Measurements from ENCODE around the gene GRIP2. TPM values are rescaled to one million over a fixed set of nuclear protein-coding genes. Genes with fewer than 3 reads are reported as not detected.

Gene GRIP2
- polyA plus RNA-seq, 1 donor (not counting 4 experiments of a cell fraction or from before 2014, with no cell fraction given) = 0.01 TPM

GRCh38 chr3:14453876-14454638 lies 86.1 kb downstream of the GRIP2 start:
- H2AFZ ChIP-seq (ENCODE audit: control insufficient read depth, low read length) = no peak overlapping the region
- no peak overlapping the region for H3K4me2 ChIP-seq (ENCODE audit: control insufficient read depth, extremely low read depth, insufficient read depth, low read depth, low read length)
- no peaks in the 10 kb centered on the region for H3K9me1 ChIP-seq (ENCODE audit: control insufficient read depth, extremely low read depth, insufficient read depth, low read length)
- no peak overlapping the region for H3K9ac ChIP-seq (ENCODE audit: control insufficient read depth, extremely low read depth, insufficient read depth, low read length)
- no peak overlapping the region for H3K27ac ChIP-seq (ENCODE audit: control insufficient read depth, insufficient read depth, low read length)
- H3K4me3 ChIP-seq (ENCODE audit: control insufficient read depth in 2 of 3, extremely low read depth in 1 of 3, insufficient read depth in 2 of 3, low read depth in 1 of 3, low read length in 3 of 3) = no peak overlapping the region
- no peak for TF ChIP-seq EZH2 (IDR thresholded peaks at IDR 0.05; ENCODE audit: low read length)
- TF ChIP-seq CTCF (optimal IDR thresholded peaks at IDR 0.05 in 1 of 3, IDR thresholded peaks at IDR 0.05 in 1 of 3, conservative IDR thresholded peaks at IDR 0.05 in 1 of 3; ENCODE audit: extremely low read depth in 1 of 3, insufficient read depth in 2 of 3, low read length in 3 of 3) = no peak
- no peaks in the 10 kb centered on the region for H3K27me3 ChIP-seq (ENCODE audit: control insufficient read depth, extremely low read depth, insufficient read depth, low read length)
- peaks cover 4% of the 10 kb centered on the region for H4K20me1 ChIP-seq (ENCODE audit: control insufficient read depth, extremely low read depth, insufficient read depth, low read length)
- no peak for FAIRE-seq
- dilution Hi-C loops (cut with MboI; ENCODE audit: extremely low pct_ligation_motif_present, low sequenced_read_pairs) = no loop called here
- no peaks in the 10 kb centered on the region for H3K9me3 ChIP-seq (ENCODE audit: control insufficient read depth, low read depth, low read length)
- H3K79me2 ChIP-seq (ENCODE audit: control insufficient read depth, insufficient read depth, low read length) = no peaks in the 10 kb centered on the region
- DNase-seq (ENCODE audit: low read depth, low spot score) = no peak
- peaks cover 1 to 15% of the 10 kb centered on the region in 2 experiments for H3K36me3 ChIP-seq (ENCODE audit: control insufficient read depth in 2 of 2, extremely low read depth in 1 of 2, insufficient read depth in 2 of 2, low read length in 2 of 2)
- peaks cover 23% of the 10 kb centered on the region for H3K4me1 ChIP-seq (ENCODE audit: control insufficient read depth, extremely low read depth, insufficient read depth, low read length)

GRCh38 chr3:14452740-14453710 lies 87.1 kb downstream of the GRIP2 start:
- peak overlapping the region; percentile 65 for H3K4me2 ChIP-seq (ENCODE audit: control insufficient read depth, extremely low read depth, insufficient read depth, low read depth, low read length)
- H3K79me2 ChIP-seq (ENCODE audit: control insufficient read depth, insufficient read depth, low read length) = no peaks in the 10 kb centered on the region
- H3K9ac ChIP-seq (ENCODE audit: control insufficient read depth, extremely low read depth, insufficient read depth, low read length) = peak overlapping the region; percentile 65
- TF ChIP-seq CTCF (optimal IDR thresholded peaks at IDR 0.05 in 1 of 3, IDR thresholded peaks at IDR 0.05 in 1 of 3, conservative IDR thresholded peaks at IDR 0.05 in 1 of 3; ENCODE audit: extremely low read depth in 1 of 3, insufficient read depth in 2 of 3, low read length in 3 of 3) = no peak
- no peak for TF ChIP-seq EZH2 (IDR thresholded peaks at IDR 0.05; ENCODE audit: low read length)
- dilution Hi-C loops (cut with MboI; ENCODE audit: extremely low pct_ligation_motif_present, low sequenced_read_pairs) = no loop called here
- FAIRE-seq (peak; percentile 71), DNase-seq (ENCODE audit: low read depth, low spot score) (peak; percentile 69)
- H3K4me3 ChIP-seq (ENCODE audit: control insufficient read depth in 2 of 3, extremely low read depth in 1 of 3, insufficient read depth in 2 of 3, low read depth in 1 of 3, low read length in 3 of 3) = peak overlapping the region in 1 of 3 experiments; percentile 39
- peaks cover 3 to 17% of the 10 kb centered on the region in 2 experiments for H3K36me3 ChIP-seq (ENCODE audit: control insufficient read depth in 2 of 2, extremely low read depth in 1 of 2, insufficient read depth in 2 of 2, low read length in 2 of 2)
- no peak overlapping the region for H2AFZ ChIP-seq (ENCODE audit: control insufficient read depth, low read length)
- H3K9me3 ChIP-seq (ENCODE audit: control insufficient read depth, low read depth, low read length) = no peaks in the 10 kb centered on the region
- H3K27me3 ChIP-seq (ENCODE audit: control insufficient read depth, extremely low read depth, insufficient read depth, low read length) = no peaks in the 10 kb centered on the region
- peaks cover 23% of the 10 kb centered on the region for H3K4me1 ChIP-seq (ENCODE audit: control insufficient read depth, extremely low read depth, insufficient read depth, low read length)
- H3K9me1 ChIP-seq (ENCODE audit: control insufficient read depth, extremely low read depth, insufficient read depth, low read length) = no peaks in the 10 kb centered on the region
- peaks cover 4% of the 10 kb centered on the region for H4K20me1 ChIP-seq (ENCODE audit: control insufficient read depth, extremely low read depth, insufficient read depth, low read length)
- H3K27ac ChIP-seq (ENCODE audit: control insufficient read depth, insufficient read depth, low read length) = peak overlapping the region; percentile 75
